ENCODE measurements around the gene KDM2B. TPM values are rescaled to one million over a fixed set of nuclear protein-coding genes. Genes with fewer than 3 reads are reported as not detected.
A peak's percentile ranks its signal among the peaks of the same experiment; 100 is the strongest.
"Not testable (repeated sequence)": the region's sequence is repeated elsewhere in the genome, so short reads cannot be mapped to it uniquely, and the experiment has no call there.

The KDM2B gene
- total and polyA plus RNA-seq, 2 experiments from 2014 or later = 30.8 to 82.1 TPM

- no peaks in the 10 kb centered on the region for H3K4me1 ChIP-seq (ENCODE audit: low read depth)
- no peak overlapping the region for H3K27ac ChIP-seq
- no peaks in the 10 kb centered on the region for H3K9me3 ChIP-seq (ENCODE audit: low read depth)
- TF ChIP-seq CTCF (IDR thresholded peaks at IDR 0.05; ENCODE audit: low read depth, low read length) = no peak
- no peaks in the 10 kb centered on the region for H3K27me3 ChIP-seq
- H3K36me3 ChIP-seq = no peaks in the 10 kb centered on the region
- no peak overlapping the region for H3K4me3 ChIP-seq
- no peak for DNase-seq (ENCODE audit: low read depth in 1 of 2, low spot score in 1 of 2)
These were observed 188.5 kb downstream of the KDM2B start for GRCh38 chr12:121392325-121392716.

DNA sequence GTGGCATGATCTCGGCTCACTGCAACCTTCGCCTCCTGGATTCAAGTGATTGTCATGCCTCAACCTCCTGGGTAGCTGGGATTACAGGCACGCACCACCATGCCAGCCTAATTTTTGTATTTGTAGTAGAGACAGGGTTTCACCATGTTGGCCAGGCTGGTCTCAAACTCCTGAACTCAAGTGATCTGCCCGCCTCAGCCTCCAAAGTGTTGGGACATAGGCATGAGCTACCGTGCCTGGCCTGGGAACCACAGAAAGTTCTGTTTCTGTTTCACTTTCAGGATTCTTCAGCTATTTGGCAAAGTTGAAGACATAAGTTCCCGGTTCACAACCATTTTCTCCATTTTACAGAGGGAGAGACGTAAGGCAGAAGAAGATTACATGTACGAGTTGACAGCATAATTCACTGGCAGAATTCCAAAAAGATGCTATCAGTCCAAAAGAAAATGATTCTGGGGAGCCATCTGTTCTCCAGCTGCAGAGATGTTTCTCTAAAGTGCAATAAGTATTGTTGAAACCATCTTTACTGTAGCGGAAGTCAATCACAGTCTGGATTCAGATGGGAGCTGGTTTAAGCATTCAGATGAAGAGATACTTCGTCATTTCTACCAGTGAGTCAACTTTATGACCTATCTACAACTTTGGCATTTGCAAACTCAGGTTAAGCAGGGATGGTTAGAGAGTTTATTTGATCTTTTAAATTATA, 189.1 kb downstream of the KDM2B start:
- Histone ChIP-seq H3K9me3 (ENCODE audit: low read depth) (no peaks in the 10 kb centered on the region), H3K4me3 (no peak overlapping the region), H3K4me1 (ENCODE audit: low read depth) (no peaks in the 10 kb centered on the region), H3K27ac (no peak overlapping the region), H3K36me3 (no peaks in the 10 kb centered on the region), H3K27me3 (no peaks in the 10 kb centered on the region)
- peak in 1 of 2 donors; percentile 83 for DNase-seq (ENCODE audit: low read depth in 1 of 2, low spot score in 1 of 2)
- TF ChIP-seq CTCF (IDR thresholded peaks at IDR 0.05; ENCODE audit: low read depth, low read length) = no peak

DNA sequence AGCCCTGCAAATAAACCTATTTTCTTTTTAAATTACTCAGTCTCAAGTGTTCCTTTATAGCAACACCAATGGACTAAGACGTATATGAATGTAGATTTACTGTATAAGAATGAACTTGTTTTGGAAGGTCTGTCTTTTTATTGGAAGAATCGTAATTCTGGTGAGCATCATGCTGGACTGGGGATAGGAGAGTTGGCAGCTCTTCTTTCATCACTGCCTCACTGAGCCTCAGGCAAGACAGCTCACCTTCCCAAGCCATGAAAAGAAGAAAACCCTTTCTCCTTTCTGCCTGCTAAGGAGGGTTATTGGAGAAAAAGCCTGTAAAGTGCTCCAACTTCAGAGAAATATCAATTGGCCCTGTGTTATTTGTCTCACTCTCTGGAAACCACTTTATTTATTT, 190.0 kb downstream of the KDM2B start:
- no peak overlapping the region for H3K27ac ChIP-seq

DNA sequence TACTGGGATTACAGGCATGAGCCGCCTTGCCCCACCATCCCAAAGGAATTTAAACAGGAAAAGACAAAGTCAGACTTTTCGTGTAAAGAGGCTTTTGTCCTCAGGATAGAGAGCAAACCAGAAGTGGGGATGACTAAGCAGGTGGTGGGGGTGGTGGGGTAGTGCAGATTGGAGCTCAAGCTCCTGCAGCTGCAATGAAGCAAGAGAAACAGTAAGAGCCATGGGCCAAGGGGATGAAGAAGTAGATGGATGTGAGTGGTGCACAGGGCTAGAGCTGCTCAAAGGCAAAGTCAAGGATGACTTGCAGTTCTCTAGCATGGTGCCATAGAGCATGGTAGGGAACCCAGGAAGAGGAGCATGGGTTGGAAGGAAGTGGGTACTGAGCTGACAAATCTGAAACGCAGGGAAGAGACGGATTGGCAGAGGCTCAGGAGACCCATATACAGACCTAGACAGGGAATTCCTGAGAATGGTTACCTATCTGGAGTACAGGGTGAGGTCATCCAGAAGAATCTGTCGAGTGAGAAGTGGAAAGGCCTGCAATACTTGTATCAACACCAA, 192.3 kb downstream of the KDM2B start:
- H3K9me3 ChIP-seq (ENCODE audit: low read depth) = no peaks in the 10 kb centered on the region
- peak in 1 of 2 donors; percentile 60 for DNase-seq (ENCODE audit: low read depth in 1 of 2, low spot score in 1 of 2)
- H3K36me3 ChIP-seq = no peaks in the 10 kb centered on the region
- H3K27ac ChIP-seq = no peak overlapping the region
- no peaks in the 10 kb centered on the region for H3K4me1 ChIP-seq (ENCODE audit: low read depth)
- H3K27me3 ChIP-seq = no peaks in the 10 kb centered on the region
- TF ChIP-seq CTCF (IDR thresholded peaks at IDR 0.05; ENCODE audit: low read depth, low read length) = no peak
- H3K4me3 ChIP-seq = no peak overlapping the region

More for the DNA sequence above, 190.0 kb downstream of the KDM2B start:
- H3K36me3 ChIP-seq = no peaks in the 10 kb centered on the region
- no peak for DNase-seq (ENCODE audit: low read depth in 1 of 2, low spot score in 1 of 2)
- H3K27me3 ChIP-seq = no peaks in the 10 kb centered on the region
- H3K9me3 ChIP-seq (ENCODE audit: low read depth) = no peaks in the 10 kb centered on the region
- no peak overlapping the region for H3K4me3 ChIP-seq
- no peak for TF ChIP-seq CTCF (IDR thresholded peaks at IDR 0.05; ENCODE audit: low read depth, low read length)
- no peaks in the 10 kb centered on the region for H3K4me1 ChIP-seq (ENCODE audit: low read depth)

GRCh38 chr12:121384891-121385290, 195.9 kb downstream of the KDM2B start:
- H3K9me3 ChIP-seq (ENCODE audit: low read depth); H3K36me3 ChIP-seq; H3K4me1 ChIP-seq (ENCODE audit: low read depth); H3K27ac ChIP-seq; H3K27me3 ChIP-seq; DNase-seq (ENCODE audit: low read depth in 1 of 2, low spot score in 1 of 2); H3K4me3 ChIP-seq: not testable (repeated sequence)

- H3K9me3 ChIP-seq (ENCODE audit: low read depth) = no peaks in the 10 kb centered on the region
- TF ChIP-seq CTCF (IDR thresholded peaks at IDR 0.05; ENCODE audit: low read depth, low read length) = no peak
- no peak for DNase-seq (ENCODE audit: low read depth in 1 of 2, low spot score in 1 of 2)
- H3K27me3 ChIP-seq = no peaks in the 10 kb centered on the region
- no peaks in the 10 kb centered on the region for H3K36me3 ChIP-seq
- H3K27ac ChIP-seq = no peak overlapping the region
- no peak overlapping the region for H3K4me3 ChIP-seq
- H3K4me1 ChIP-seq (ENCODE audit: low read depth) = no peaks in the 10 kb centered on the region
These were observed 197.2 kb downstream of the KDM2B start for GRCh38 chr12:121383601-121384021.

All from cardiac muscle cell (in vitro differentiated cells and primary cell).